Lower leg skin (tissue), 3 donors: ENCODE measurements around the gene LTB4R.

Experiments
- CTCF ChIP-seq, 3 donors: fragments of 450-650 bp; IDR thresholded peaks; one replicate each; pipeline ENCODE4 v1.5.1; 2016; ENCODE audit warnings: antibody characterized with exemption in 3 of 3, mild to moderate bottlenecking in 3 of 3, moderate library complexity in 2 of 3
- POLR2A ChIP-seq, 2 donors: fragments of 450-650 bp; IDR thresholded peaks; one replicate each; pipeline ENCODE4 v1.6.1; 2016 to 2017; ENCODE audit warnings: antibody characterized with exemption in 2 of 2, mild to moderate bottlenecking in 1 of 2, moderate library complexity in 1 of 2

DNA sequence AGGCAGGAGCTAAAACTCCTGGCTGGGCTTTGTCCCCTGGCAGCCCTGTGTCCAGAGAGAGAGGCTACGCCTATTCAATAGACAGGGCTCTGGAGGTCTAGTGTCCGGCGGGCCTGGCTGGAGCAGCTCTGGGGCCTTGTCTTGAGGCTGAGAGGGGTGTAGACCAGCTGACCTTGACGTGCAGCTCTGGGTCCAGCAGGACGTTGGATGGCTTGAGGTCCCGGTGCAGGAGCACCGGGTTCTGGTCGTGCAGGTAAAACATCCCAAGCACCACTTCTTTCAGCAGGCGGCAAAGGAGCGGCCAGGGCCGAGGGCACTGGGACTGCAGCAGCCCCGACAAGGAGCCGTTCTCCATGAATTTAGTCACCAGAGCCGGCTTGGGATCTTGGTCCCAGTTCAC is 27.5 kb downstream of the LTB4R start:
- no peak for TF ChIP-seq CTCF (IDR thresholded peaks at IDR 0.05)
- TF ChIP-seq POLR2A (IDR thresholded peaks at IDR 0.05) = no peak
